ENCODE data around the gene DPH5. TPM values are rescaled to one million over a fixed set of nuclear protein-coding genes. Genes with fewer than 3 reads are reported as not detected.
"Not testable (repeated sequence)": the region's sequence is repeated elsewhere in the genome, so short reads cannot be mapped to it uniquely, and the experiment has no call there.

The DPH5 gene
- total RNA-seq, 1 donor from 2014 or later: 49.7 TPM

DNA sequence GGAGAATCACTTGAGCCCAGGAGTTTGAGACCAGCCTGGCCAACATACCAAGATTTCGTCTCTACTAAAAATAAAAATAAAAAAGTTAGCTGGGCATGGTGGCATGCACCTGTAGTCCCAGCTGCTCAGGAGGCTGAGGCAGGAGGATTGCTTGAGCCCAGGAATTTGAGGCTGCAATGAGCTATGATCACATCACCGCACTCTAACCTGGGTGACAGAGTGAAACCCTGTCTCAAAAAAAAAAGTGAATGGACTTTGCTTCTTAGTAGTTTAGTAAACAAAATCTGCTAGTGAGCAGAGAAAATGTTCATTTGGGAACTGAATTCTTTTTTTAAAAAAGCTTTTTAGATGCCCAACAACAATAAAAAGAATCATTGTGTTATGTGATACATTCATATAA, 6.5 kb upstream of the DPH5 start:
- DNase-seq (ENCODE audit: low read depth): not testable (repeated sequence)

DNA sequence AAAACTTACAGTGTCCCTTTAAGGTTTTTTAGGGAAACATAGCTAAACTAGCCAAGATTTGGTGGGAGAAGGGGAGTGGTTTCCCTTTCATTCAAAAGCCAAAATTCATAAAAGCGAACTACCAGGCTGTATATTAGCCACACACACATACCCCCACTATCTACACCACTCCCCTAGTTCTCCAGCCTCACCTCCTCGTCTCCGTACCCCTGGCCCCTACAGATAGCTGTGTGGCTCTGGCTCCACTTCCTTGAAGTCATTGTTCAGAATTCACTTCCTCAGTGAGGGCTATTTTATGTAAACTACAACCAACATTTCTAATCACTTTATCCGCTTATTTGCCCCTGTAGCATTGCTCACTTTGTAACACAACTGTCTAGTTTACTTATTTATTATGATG, 5.3 kb upstream of the DPH5 start:
- no peak for DNase-seq (ENCODE audit: low read depth)

DNA sequence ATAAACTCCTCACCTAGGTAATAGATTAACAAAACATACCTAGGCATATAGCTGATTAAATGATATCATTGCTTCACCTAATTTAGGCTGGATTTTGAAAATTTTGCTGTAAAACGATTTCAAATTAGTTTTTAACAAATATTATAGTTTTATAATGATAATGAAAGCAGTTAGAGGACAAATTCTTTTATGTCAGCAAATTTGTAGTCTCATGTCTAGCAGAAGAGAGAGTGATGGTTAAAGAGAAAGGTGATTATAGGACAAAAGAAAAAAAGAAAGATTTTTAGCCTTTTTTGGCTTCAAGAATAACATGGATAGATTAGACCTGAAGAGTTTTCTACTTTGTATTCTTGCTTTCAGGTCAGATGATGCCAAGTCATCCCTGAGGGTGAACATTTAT, 3.6 kb upstream of the DPH5 start:
- DNase-seq (ENCODE audit: low read depth): no peak

DNA sequence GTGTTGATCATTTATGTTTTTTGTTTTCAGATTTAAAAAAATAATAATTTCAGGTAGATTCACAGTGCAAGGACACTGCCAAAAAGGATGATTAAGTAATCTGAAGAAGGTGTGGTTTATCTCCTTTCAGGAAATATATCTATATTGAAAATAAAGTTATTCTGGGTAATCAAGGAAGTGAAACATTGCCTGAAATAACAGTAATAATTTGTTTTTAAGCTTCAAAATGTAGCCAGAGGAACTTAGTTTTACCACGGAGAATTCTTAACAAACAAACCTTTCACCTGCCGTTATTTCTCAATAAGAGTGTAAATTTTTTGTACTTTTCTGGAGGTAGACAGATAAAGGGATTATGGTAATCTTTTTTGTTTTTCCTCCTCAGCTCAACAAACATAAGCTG, 2.9 kb upstream of the DPH5 start:
- DNase-seq (ENCODE audit: low read depth): no peak

DNA sequence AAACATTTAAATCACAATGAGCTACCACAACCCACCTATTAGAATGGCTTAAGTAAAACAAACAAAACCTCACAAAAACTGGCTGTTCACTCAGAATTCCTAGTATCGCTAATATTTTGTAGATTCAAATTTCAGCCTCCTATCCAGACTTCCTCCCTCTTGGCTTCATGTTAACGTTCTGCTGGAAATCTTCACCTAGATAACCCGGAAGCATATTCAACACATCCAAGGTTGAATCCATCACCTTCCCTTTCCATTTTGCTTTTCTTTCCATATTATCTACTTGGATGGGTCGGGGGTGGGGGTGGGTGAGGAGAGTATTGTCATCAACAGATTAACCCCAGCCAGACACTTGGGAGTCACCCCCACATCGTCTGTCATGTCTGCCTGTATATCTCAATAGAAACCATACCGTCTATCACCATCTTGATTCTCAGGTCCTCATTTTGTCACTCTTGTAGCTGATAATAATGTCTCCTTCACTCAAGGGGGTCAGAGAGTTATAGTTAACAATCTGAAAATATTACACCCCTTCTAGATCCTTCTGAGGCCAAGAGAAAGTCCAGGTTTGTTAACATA, 1.7 kb upstream of the DPH5 start:
- no peak for DNase-seq (ENCODE audit: low read depth)

DNA sequence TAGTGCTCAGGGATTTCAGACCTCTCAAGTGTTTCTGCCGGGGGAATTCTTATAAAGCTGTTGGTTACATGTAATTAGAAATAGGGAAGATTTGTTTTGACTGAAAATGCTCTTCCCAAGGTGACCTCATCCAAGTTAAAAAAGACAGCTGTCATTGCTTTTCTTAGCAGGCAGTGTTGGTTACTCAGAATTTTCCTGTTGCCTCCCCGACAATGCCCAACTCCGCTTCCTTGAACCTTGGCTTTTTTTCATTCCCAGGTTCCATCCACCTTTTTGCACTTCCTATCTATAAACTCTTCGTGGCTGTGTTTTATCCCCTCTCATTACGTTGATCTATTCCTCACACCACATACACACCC, 825 bp upstream of the DPH5 start:
- peak; percentile 65 for DNase-seq (ENCODE audit: low read depth)

DNA sequence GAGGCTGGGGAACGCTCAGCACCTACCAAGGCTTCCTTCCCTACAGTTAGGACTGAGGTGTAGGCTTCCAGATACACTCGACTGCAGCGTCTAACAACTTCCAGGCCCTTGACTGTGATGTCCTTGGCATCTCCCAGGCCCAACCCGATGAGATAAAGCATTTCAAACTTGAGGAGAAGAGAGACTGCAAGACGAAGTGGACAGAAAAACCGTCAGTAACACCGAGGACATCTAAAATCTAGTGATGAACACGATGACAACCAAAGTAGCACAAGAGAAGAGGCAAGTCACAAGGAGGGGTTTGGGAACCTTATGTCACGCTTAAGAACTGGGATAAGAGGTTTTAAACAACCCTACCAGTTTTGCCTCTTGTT, 314 bp downstream of the DPH5 start:
- no peak for DNase-seq (ENCODE audit: low read depth)

DNA sequence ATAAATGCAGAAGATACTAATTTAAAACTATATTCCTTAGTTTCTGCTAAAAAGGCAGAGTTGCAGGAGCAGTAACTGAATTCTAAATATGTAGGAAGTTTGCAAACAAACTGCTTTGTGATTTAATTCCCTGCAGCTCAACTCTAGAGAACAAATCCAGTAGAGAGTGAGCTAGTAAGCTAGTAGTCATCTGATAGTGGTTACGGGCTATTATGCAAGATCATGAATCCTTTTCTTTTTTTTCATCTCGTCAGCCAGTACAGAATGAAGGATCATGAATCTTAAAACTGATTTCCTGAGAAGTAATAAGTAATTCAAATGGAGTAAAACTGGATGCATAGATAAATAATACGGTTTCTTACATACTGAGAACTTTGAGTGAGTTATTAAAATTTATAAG, 3.3 kb downstream of the DPH5 start:
- peak; percentile 42 for DNase-seq (ENCODE audit: low read depth)

DNA sequence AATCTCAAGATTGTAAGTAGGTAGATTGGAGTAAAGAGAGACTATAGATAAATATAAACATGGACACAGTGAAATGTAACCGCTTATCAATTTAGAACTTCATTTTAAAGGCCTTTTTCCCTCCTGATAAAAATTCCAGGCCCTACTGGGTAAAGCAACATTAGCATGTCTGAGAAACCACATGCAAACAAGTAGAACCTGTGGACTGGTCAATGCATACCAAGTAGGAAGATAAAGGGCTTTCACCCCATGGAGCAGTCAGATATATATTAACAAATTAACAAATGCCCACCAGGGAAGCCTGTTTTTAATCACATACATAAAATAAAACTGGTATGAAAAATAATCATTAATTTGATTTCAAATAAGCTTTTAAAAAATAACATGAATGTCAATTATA, 8.1 kb downstream of the DPH5 start:
- no peak for DNase-seq (ENCODE audit: low read depth)

DNA sequence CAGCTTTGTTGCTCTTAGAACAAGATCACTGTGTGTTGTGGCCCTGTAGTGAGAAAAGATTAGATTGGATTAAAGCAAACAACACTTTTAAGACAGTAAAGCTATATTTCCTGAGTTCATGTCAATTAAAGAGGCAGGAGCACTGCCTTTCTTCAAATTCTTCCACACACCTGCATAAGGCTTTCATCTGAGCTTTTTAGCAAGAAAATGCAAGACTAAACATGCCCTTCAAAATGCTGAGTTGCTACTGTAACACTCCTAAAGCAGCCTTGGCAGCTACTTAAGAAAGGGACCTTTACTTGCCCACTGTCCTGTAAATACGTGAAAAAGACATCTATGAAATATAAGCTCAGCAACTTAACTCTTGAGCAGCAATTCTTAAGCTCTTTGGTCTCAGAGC, 11.8 kb downstream of the DPH5 start:
- DNase-seq (ENCODE audit: low read depth): no peak

DNA sequence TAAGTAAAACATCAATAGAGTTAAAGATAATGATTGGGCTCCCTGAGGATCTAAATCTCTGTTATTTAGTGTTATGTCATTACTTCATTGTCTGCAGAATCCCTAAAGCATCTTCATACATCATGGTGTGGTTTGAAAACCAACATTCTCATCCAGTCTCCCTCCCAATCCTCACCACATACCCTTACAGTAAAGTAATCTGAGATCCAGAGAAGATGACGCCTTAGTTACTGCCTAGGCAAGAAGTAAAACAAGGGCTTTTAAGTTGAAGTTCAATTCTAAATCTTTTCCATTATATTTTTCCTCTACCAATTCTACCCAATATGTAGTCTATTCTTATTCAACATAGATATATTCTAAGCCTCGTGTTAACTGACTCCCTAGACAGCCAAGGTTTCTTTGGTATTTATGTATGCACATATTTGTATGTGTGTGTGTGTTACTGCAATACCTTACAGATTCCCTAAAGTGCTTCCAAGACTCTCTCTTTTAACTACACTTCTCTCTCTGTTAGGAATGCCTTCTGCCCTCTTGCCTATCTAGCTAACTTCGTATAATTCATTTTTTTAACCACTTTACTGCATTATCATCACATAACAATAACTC, 17.3 kb downstream of the DPH5 start:
- DNase-seq (ENCODE audit: low read depth): peak; percentile 73

DNA sequence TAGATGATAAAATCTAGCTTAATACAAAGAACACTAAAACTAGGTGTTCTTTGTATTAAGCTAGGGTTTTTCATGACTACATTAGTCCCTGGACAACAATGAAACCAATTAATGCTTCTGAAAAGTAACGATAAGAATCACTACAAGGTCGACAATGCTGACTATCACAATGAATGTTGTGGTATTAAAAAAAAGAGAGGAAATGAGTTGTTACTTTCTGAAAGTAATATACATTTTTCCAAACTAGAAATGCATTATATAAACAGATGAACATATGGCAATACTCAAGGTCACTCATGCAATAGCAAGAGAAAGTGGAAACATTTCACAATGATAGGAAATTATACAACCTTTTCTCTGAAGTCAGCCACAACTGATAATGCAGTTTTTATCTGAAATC, 19.0 kb downstream of the DPH5 start:
- DNase-seq (ENCODE audit: low read depth): no peak

DNA sequence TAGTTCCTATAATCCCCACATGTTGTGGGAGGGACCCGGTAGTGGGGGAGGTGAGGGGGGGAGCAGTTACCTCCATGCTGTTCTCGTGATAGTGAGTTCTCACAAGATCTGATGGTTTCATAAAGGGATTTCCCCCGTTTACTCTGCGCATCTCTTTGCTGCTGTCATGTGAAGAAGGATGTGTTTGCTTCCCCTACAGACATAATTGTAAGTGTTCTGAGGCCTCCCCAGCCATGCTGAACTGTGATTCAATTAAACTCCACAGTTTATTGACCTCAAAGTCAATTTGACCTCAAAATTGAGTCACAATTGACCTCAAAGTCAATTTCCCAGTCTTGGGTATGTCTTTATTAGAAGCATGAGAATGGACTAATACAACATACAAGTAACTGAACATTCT, 19.7 kb downstream of the DPH5 start:
- no peak for DNase-seq (ENCODE audit: low read depth)

DNA sequence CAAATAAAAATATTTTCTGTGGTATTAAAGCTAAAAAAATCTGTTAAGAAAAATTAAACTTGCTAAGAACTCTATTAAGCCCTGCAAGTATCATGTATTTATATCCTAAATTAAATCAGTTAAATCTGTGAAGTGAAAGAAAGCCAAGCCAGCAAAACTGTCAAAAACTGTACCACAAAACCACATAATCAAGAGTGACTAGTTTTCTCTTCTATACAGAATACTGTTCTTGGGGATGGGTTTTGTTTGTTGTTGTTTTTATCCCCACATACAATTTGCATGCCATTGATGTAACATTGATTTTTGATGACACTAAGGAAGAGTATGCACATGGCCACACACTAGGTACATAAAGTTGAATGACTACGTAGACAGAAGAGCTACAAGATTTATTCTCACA, 20.4 kb downstream of the DPH5 start:
- no peak for DNase-seq (ENCODE audit: low read depth)

DNA sequence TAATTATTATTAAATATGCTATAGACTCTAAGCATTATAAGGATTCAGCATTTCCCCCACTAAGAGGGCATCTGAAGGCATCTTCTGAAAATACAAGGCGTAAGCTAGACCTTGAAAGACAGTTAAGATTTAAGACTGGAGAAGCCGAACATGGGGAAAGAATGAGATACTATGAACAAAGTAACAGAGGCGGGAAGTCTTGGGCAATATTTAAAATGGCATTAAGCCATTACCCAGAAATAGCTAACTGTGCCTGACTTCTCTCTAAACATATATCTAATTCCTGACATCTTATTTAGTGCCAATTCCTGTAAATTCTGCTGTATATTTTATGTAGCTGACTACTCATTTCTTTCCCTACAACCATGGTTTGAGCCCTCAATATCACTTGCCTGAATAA, 20.9 kb downstream of the DPH5 start:
- DNase-seq (ENCODE audit: low read depth): no peak

DNA sequence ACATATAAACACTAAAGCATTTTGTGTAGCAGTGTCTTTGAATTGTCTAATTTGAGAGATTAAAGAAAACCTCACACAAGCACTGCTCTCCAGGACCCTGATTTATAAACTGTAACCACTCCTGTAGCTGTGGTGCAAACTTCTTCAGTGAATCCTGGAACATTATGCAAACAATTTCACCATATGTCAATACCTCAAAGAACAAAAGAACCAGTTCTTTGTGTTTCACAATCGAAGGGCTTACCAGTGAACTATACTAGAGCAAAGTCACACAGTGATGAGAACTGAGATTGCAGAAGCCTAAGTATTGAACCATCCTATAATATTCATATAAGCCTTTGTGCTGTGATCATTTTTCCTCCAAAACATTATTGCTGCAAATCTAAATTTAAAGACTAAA, 21.5 kb downstream of the DPH5 start:
- DNase-seq (ENCODE audit: low read depth): no peak

DNA sequence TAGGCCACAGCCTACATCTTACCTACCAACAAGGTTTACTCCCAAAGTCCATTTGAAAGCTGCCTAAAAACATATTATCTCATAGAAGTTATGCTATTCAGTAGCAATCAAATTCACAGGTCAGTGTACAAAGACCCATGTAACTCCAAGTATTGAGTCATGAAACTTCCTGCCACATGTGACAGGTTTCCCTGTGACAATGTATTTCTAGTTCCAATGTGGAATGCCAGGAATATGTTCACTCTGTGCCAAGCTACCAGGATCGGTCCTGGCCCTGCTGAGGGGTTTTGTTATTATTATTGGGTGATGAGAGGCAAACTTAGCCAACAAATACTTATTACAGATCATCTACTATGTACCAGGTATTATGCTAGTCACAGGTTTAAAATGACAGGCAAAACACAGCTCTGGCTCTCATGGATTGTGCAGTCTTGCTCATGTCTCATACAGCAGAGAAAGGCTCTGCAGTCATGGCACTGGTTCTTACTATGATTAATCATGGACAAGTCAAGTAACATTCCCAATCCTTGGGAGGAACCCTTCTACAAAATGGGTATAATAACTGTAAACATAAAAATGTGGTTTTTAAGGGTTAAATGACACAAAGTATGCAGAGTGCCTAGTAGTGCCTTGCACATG, 22.5 kb downstream of the DPH5 start:
- no peak for DNase-seq (ENCODE audit: low read depth)

DNA sequence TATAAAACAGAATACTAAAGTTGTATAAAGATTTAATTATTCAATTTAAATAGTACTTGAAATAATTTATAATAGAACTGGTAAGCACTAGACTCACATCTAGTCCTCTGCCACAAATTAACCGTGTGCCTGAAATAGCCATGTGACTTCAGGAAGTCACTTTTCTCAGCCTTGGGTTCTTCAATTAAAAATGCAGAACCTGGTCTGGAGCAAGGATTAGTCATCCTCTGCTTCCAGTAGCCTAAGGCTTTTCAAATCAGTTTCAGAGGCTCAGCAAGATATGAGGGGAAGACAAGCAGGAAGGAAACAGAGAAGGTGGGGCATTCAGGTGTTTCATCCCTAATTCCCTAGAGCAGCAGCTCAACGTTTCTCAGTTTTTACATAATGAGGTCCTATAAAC, 23.0 kb downstream of the DPH5 start:
- peak; percentile 36 for DNase-seq (ENCODE audit: low read depth)

DNA sequence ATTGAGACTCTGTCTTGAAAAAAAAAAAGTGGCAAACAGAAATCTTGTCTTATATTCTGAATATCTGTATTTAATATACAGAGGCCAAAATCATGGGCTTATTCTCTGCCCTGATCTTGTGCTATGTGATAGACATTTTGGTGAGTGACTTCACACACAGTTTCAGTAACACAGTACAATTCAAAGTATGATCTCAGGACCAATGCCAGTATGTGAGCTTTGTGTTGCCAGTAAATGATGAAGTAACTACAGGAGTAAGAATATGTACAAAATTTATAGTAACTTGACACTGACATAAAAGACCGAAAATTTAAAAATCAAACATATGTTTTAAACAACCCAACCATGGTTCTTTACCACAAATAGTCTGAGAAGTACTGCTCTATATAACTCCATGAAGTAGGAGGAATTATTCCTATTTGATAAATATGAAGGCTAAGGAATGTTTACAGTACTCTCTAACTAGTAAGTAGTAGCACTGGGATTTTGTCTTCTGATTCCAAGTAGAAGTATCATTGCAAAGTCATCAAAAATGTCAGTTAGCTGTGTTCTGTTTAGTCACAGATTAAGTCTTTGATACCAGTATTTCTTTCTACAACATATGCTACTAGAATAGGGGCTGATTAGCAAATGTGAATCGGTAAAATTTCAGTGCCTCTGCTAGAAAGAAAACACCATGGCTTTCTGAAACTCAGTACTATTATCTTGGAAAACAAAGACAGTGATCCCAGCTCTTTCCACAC, 25.3 kb downstream of the DPH5 start:
- DNase-seq (ENCODE audit: low read depth): no peak

DNA sequence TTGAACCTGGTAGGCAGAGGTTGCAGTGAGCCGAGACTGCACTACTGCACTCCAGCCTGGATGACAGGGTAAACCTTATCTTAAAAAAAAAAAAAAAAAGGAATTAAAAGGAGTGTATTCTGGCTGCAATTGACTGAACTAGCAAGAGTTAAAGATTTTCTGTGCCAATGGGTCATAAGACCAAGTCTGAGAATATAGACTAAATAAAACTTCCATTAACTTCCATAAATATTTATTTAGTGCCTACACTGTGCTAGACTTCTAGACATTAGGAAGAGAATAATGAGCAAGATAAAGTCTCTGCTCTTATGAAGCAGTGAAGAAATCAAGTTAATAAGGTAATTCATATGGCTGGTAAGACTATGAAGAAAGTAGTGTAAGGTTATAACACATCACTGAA, 27.2 kb downstream of the DPH5 start:
- DNase-seq (ENCODE audit: low read depth): no peak

DNA sequence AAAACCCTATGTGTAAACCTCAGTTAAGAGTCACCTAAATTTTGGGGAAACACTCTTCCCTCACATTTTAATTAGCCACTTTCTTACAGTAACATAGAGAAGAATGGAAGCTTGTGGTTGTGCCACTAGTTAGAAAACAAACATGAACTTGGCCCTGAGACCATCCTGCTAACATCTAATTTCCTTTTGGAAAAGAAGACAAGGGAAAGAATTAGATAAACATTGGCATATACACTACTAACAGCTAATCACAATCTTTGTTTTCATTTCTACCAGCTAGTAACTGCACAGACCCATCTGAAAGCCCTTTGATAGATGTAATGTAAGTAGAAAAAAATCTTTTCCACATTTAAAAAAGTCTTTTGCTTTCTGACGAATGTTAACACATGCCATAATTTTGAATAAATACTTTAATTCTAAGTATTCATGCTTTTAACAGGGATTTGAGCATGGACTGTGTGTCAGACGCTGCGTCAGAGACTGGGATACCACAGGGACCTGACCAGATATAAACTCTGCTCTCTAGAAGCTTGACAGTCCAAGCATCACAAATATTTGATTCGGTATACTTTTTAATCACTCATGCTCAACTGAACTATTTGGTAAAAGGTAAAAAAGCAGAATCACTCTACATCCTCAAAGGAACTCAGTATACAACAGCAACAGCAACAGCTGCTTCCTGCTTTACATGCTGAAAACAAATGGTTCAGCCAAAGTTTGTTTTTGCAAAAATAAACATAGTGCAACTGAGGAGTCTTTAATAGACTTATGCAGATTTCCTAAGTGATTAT, 30.2 kb downstream of the DPH5 start:
- no peak for DNase-seq (ENCODE audit: low read depth)

All from myocyte (in vitro differentiated cells).